Endothelial cell of umbilical vein (primary cell): ENCODE results near the gene GJC3.

Source experiments
- EZH2 ChIP-seq: IDR thresholded peaks from 2 replicates; pipeline ENCODE4 v1.6.1; 2012; ENCODE audit warnings: borderline replicate concordance, low read depth, mild to moderate bottlenecking, moderate library complexity, low read length, inconsistent platforms; ENCODE audit not compliant: severe bottlenecking
- TF ChIP-seq, protein P1 (sequence below), 2 donors: IDR thresholded peaks; 1 replicate in 1 of 2; 2 replicates in 1 of 2; pipeline ENCODE4 v1.5.1; 2011; ENCODE audit warnings: low read length in 2 of 2, mild to moderate bottlenecking in 2 of 2, moderate library complexity in 2 of 2, control low read depth in 1 of 2, inconsistent platforms in 1 of 2, low read depth in 1 of 2; ENCODE audit not compliant: insufficient read depth in 1 of 2; ENCODE audit errors: extremely low read depth in 1 of 2
- TF ChIP-seq, protein P2 (sequence below): IDR thresholded peaks from 2 replicates; pipeline ENCODE4 v1.6.1; 2011; ENCODE audit not compliant: insufficient read depth, insufficient read length

DNA sequence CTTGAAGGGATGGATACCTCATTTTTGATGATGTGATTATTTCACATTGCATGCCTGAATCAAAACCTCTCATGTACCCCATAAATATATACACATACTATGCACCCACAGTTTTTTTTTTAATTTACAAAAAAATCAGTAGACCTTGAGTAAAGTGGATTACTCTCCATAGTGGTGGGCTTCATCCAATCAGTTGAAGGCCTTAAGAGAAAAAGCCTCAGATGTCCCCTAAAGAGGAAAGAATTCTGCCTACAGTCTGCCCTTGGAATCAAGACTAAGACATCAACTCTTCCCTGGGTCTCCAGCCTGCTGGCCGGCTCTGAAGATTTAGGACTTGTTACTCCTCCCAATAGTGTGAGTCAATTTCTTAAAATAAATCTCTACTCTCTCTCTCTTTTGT, 45.3 kb upstream of the GJC3 start:
- TF ChIP-seq, protein P1, sequence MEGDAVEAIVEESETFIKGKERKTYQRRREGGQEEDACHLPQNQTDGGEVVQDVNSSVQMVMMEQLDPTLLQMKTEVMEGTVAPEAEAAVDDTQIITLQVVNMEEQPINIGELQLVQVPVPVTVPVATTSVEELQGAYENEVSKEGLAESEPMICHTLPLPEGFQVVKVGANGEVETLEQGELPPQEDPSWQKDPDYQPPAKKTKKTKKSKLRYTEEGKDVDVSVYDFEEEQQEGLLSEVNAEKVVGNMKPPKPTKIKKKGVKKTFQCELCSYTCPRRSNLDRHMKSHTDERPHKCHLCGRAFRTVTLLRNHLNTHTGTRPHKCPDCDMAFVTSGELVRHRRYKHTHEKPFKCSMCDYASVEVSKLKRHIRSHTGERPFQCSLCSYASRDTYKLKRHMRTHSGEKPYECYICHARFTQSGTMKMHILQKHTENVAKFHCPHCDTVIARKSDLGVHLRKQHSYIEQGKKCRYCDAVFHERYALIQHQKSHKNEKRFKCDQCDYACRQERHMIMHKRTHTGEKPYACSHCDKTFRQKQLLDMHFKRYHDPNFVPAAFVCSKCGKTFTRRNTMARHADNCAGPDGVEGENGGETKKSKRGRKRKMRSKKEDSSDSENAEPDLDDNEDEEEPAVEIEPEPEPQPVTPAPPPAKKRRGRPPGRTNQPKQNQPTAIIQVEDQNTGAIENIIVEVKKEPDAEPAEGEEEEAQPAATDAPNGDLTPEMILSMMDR (IDR thresholded peaks at IDR 0.05; ENCODE audit: extremely low read depth in 1 of 2, insufficient read depth in 1 of 2, low read depth in 1 of 2, low read length in 2 of 2): no peak
- no peak for TF ChIP-seq EZH2
- TF ChIP-seq, protein P2, sequence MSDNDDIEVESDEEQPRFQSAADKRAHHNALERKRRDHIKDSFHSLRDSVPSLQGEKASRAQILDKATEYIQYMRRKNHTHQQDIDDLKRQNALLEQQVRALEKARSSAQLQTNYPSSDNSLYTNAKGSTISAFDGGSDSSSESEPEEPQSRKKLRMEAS: no peak
